Tibial nerve (tissue), 4 donors: ENCODE measurements around the gene TPCN1.

Experiments used
- CTCF ChIP-seq, 5 experiments: fragments of 200-600 bp in 3 of 5; fragments of 450-650 bp in 2 of 5; sonication (generic) in 3 of 5; IDR thresholded peaks; one replicate each; pipeline ENCODE4 v1.5.1; 2016 to 2019; ENCODE audit warnings: antibody characterized with exemption in 5 of 5, mild to moderate bottlenecking in 3 of 5, moderate library complexity in 2 of 5
- EP300 ChIP-seq, 2 donors: sonication (generic); formaldehyde crosslinking; IDR thresholded peaks; one replicate each; pipeline ENCODE4 v1.6.1; 2017; ENCODE audit warnings: antibody characterized with exemption in 2 of 2, mild to moderate bottlenecking in 1 of 2
- POLR2A ChIP-seq, 2 donors: fragments of 450-650 bp; IDR thresholded peaks; one replicate each; pipeline ENCODE4 v1.6.1; 2017; ENCODE audit warnings: antibody characterized with exemption in 2 of 2, mild to moderate bottlenecking in 2 of 2, moderate library complexity in 2 of 2

DNA sequence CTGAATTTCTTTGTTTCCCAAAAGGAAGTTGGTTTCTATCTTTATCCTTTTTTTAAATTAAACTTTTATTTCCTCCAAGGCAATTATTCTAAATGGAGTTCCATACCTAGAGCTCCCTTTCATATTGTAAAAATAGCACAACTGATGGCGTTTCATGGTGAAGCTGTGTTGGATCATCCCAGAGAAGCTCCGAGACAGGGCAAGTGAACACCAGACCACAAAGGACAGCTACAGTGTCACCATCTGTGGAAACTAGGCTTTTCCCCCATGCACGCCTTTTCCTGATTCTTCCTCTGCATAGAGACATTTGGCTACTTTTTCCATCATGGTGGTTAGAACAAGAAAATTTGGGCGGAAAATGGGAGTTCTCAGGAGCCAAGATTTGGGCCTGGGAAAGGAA, 12.7 kb downstream of the TPCN1 start:
- TF ChIP-seq CTCF (IDR thresholded peaks at IDR 0.05) (no peak), EP300 (IDR thresholded peaks at IDR 0.05) (no peak), POLR2A (IDR thresholded peaks at IDR 0.05) (no peak)
